Measurements from ENCODE around the gene WFS1. TPM values are rescaled to one million over a fixed set of nuclear protein-coding genes. Genes with fewer than 3 reads are reported as not detected.

Gene WFS1
- total and polyA plus RNA-seq, 9 of the 15 experiments (the other 6 are each of a cell fraction or from before 2014, with no cell fraction given) = 0.01 to 0.29 (median 0.03) TPM; not detected in 5

DNA sequence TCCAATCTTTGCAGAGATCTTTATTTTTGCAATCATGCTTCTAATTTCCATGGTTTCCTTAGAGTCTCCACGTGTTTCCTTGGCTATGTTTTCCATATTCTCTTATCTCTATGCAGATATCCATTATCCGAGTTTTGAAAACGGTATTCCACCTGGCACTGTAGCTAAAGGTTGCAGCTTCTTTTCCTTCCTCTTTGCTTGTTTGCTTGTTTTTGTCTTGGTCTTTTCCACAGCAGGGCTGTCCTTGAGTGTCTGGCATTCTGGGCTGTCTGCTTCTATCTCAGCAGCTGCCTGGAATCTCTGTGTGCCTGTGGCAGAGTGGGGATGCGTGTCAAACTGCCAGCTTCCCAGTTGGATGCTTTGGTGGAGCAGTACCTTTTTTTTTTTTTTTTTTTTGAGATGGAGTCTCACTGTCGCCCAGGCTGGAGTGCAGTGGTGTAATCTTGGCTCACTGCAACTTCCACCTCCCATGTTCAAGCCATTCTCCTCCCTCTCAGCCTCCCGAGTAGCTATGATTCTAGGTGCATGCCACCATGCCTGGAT lies 46.9 kb downstream of the WFS1 start:
- no peak overlapping the region for H3K4me3 ChIP-seq
- no peak for FAIRE-seq
- POLR2A ChIA-PET = no interaction called here
- no peak overlapping the region for H3K9ac ChIP-seq (ENCODE audit: insufficient read depth in 1 of 2, low read depth in 2 of 2, low read length in 2 of 2)
- H2AFZ ChIP-seq (ENCODE audit: low read depth, low read length) = no peak overlapping the region
- 3% methylated on average over 4 of the region's 6 CpGs for WGBS (ENCODE audit: insufficient coverage, low coverage, missing lambda C conversion rate)
- H3K36me3 ChIP-seq (ENCODE audit: control insufficient read depth, insufficient read depth, low read length) = no peaks in the 10 kb centered on the region
- H3K27me3 ChIP-seq (ENCODE audit: control insufficient read depth in 2 of 2, insufficient read depth in 2 of 2, low read length in 2 of 2) = peaks cover 0 to 21% of the 10 kb centered on the region in 2 experiments; a peak in 4 of 5 replicates
- H3K9me3 ChIP-seq (replicated peaks; ENCODE audit: control insufficient read depth, insufficient read depth, low read depth, low read length) = no peaks in the 10 kb centered on the region
- H3K4me1 ChIP-seq (replicated peaks in 1 of 2; ENCODE audit: control insufficient read depth in 2 of 2, insufficient read depth in 2 of 2, low read length in 2 of 2) = no peaks in the 10 kb centered on the region
- no TSS peak for BruUV-seq (replicated peaks)
- ATAC-seq = no peak
- H4K20me1 ChIP-seq (replicated peaks; ENCODE audit: control insufficient read depth, insufficient read depth, low read length) = no peaks in the 10 kb centered on the region
- in situ Hi-C loops (cut with MboI) (no loop called here), intact Hi-C loops (cut with micrococcal nuclease) (no loop called here)
- CTCF ChIA-PET (ENCODE audit: low intra/inter-chr PET ratio) = no interaction called here
- no peak for DNase-seq (ENCODE audit: extremely low read depth in 1 of 4, low spot score in 3 of 4)
- no peak overlapping the region for H3K27ac ChIP-seq (ENCODE audit: extremely low read depth, low read depth, low read length)
- TF ChIP-seq CREBBP (IDR thresholded peaks at IDR 0.05; ENCODE audit: low read depth, low read length) = no peak
- TF ChIP-seq TCF7 (IDR thresholded peaks at IDR 0.05; ENCODE audit: borderline replicate concordance) = no peak
- no peak for TF ChIP-seq BCOR (IDR thresholded peaks at IDR 0.05)
- TF ChIP-seq KAT2B (IDR thresholded peaks at IDR 0.05; ENCODE audit: low read depth, low read length) = no peak
- TF ChIP-seq ERF (CRISPR knock-in tag; IDR thresholded peaks at IDR 0.05) = no peak
- TF ChIP-seq SMARCB1 (IDR thresholded peaks at IDR 0.05; ENCODE audit: insufficient read length, low read depth) = no peak
- TF ChIP-seq ARNT (IDR thresholded peaks at IDR 0.05) = no peak
- no peak for TF ChIP-seq CREM (IDR thresholded peaks at IDR 0.05; ENCODE audit: low read depth)
- no peak for TF ChIP-seq ESRRB (CRISPR knock-in tag; IDR thresholded peaks at IDR 0.05; ENCODE audit: borderline replicate concordance)
- TF ChIP-seq CREB5 (CRISPR knock-in tag; IDR thresholded peaks at IDR 0.05) = no peak
- no peak for TF ChIP-seq RBM34 (IDR thresholded peaks at IDR 0.05; ENCODE audit: borderline replicate concordance, insufficient read depth, low read length)
- TF ChIP-seq, protein P1, sequence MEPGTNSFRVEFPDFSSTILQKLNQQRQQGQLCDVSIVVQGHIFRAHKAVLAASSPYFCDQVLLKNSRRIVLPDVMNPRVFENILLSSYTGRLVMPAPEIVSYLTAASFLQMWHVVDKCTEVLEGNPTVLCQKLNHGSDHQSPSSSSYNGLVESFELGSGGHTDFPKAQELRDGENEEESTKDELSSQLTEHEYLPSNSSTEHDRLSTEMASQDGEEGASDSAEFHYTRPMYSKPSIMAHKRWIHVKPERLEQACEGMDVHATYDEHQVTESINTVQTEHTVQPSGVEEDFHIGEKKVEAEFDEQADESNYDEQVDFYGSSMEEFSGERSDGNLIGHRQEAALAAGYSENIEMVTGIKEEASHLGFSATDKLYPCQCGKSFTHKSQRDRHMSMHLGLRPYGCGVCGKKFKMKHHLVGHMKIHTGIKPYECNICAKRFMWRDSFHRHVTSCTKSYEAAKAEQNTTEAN (CRISPR knock-in tag; IDR thresholded peaks at IDR 0.05) = no peak
- no peak for TF ChIP-seq ZNF764 (CRISPR knock-in tag; IDR thresholded peaks at IDR 0.05; ENCODE audit: low read depth)
- TF ChIP-seq TRIM28 (IDR thresholded peaks at IDR 0.05) = no peak
- TF ChIP-seq KDM1A (IDR thresholded peaks at IDR 0.05) = no peak
- TF ChIP-seq, protein P2, sequence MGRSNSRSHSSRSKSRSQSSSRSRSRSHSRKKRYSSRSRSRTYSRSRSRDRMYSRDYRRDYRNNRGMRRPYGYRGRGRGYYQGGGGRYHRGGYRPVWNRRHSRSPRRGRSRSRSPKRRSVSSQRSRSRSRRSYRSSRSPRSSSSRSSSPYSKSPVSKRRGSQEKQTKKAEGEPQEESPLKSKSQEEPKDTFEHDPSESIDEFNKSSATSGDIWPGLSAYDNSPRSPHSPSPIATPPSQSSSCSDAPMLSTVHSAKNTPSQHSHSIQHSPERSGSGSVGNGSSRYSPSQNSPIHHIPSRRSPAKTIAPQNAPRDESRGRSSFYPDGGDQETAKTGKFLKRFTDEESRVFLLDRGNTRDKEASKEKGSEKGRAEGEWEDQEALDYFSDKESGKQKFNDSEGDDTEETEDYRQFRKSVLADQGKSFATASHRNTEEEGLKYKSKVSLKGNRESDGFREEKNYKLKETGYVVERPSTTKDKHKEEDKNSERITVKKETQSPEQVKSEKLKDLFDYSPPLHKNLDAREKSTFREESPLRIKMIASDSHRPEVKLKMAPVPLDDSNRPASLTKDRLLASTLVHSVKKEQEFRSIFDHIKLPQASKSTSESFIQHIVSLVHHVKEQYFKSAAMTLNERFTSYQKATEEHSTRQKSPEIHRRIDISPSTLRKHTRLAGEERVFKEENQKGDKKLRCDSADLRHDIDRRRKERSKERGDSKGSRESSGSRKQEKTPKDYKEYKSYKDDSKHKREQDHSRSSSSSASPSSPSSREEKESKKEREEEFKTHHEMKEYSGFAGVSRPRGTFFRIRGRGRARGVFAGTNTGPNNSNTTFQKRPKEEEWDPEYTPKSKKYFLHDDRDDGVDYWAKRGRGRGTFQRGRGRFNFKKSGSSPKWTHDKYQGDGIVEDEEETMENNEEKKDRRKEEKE (IDR thresholded peaks at IDR 0.05; ENCODE audit: borderline replicate concordance in 1 of 2, control insufficient read depth in 1 of 2, low read depth in 2 of 2, low read length in 1 of 2) = no peak
- TF ChIP-seq RB1 (IDR thresholded peaks at IDR 0.05; ENCODE audit: low read depth) = no peak
- no peak for TF ChIP-seq ZNF263 (CRISPR knock-in tag; IDR thresholded peaks at IDR 0.05; ENCODE audit: borderline replicate concordance)
- no peak overlapping the region for H3K4me2 ChIP-seq (ENCODE audit: insufficient read depth, low read length)
- no peaks in the 10 kb centered on the region for H3K9me1 ChIP-seq (ENCODE audit: control insufficient read depth, insufficient read depth, low read length)
- H3K79me2 ChIP-seq (ENCODE audit: control insufficient read depth, insufficient read depth, low read length) = no peaks in the 10 kb centered on the region

Data from K562 (cell line).